ENCODE data around the gene TMEM243. TPM values are rescaled to one million over a fixed set of nuclear protein-coding genes. Genes with fewer than 3 reads are reported as not detected.
A peak's percentile ranks its signal among the peaks of the same experiment; 100 is the strongest.

Gene TMEM243
- total RNA-seq, 2 experiments from 2014 or later, result 42.1 to 42.5 TPM

GRCh38 chr7:87220026-87220733, 648 bp upstream of the TMEM243 start:
- peaks cover 9% of the 10 kb centered on the region for H3K27me3 Mint-ChIP-seq
- CTCF ChIA-PET, result interaction anchor here (0.6 to 3.1 kb wide), 5 partner anchors 8 to 72 kb away, joined by 3 to 23 read pairs (median 3); partner anchors contain the start of gene DMTF1

GRCh38 chr7:87218796-87219544, 562 bp downstream of the TMEM243 start:
- H3K36me3 Mint-ChIP-seq (ENCODE audit: low read depth), result peaks cover 13% of the 10 kb centered on the region
- H3K27me3 Mint-ChIP-seq, result peaks cover 9% of the 10 kb centered on the region
- CTCF ChIA-PET, result interaction anchor here (0.8 to 3.1 kb wide), 4 partner anchors 11 to 66 kb away, joined by 3 to 23 read pairs (median 7); partner anchors contain the start of gene DMTF1
- H3K4me1 Mint-ChIP-seq, result peaks cover 42% of the 10 kb centered on the region
- H3K27ac Mint-ChIP-seq, result peak overlapping the region; percentile 95
- no peaks in the 10 kb centered on the region for H3K9me3 Mint-ChIP-seq
- peak overlapping the region; percentile 99 for H3K4me3 Mint-ChIP-seq
- DNase-seq, result peak; percentile 44
- POLR2A ChIA-PET, result interaction anchor here (0.8 to 12.3 kb wide), 18 partner anchors 7 to 381 kb away, joined by 3 to 337 read pairs (median 8); partner anchors contain the start of genes ABCB1, CROT and DMTF1

More at GRCh38 chr7:87220026-87220733, 648 bp upstream of the TMEM243 start:
- peak overlapping the region; percentile 95 for H3K27ac Mint-ChIP-seq
- H3K9me3 Mint-ChIP-seq, result no peaks in the 10 kb centered on the region
- H3K36me3 Mint-ChIP-seq (ENCODE audit: low read depth), result peaks cover 7% of the 10 kb centered on the region
- POLR2A ChIA-PET, result interaction anchor here (0.7 to 12.3 kb wide), 16 partner anchors 8 to 380 kb away, joined by 3 to 337 read pairs (median 7); partner anchors contain the start of genes ABCB1, CROT and DMTF1
- peak; percentile 83 for DNase-seq
- H3K4me1 Mint-ChIP-seq, result peaks cover 33% of the 10 kb centered on the region
- H3K4me3 Mint-ChIP-seq, result peak overlapping the region; percentile 99

GRCh38 chr7:87217983-87218653, 1.4 kb downstream of the TMEM243 start:
- Mint-ChIP-seq H3K9me3 (no peaks in the 10 kb centered on the region), H3K4me3 (peak overlapping the region; percentile 99), H3K27ac (peak overlapping the region; percentile 95), H3K27me3 (peaks cover 9% of the 10 kb centered on the region), H3K36me3 (ENCODE audit: low read depth) (peaks cover 19% of the 10 kb centered on the region), H3K4me1 (peaks cover 51% of the 10 kb centered on the region)
- ChIA-PET CTCF (interaction anchor here (1.2 to 3.1 kb wide), 3 partner anchors 28 to 65 kb away, joined by 4 to 23 read pairs (median 5); partner anchors contain the start of gene DMTF1), POLR2A (interaction anchor here (0.8 to 12.3 kb wide), 11 partner anchors 6 to 157 kb away, joined by 3 to 337 read pairs (median 8); partner anchors contain the start of genes CROT and DMTF1)
- DNase-seq, result no peak

GRCh38 chr7:87216701-87217508, 2.6 kb downstream of the TMEM243 start:
- POLR2A ChIA-PET, result interaction anchor here (0.8 to 12.3 kb wide), 7 partner anchors 15 to 129 kb away, joined by 3 to 337 read pairs (median 4); partner anchors contain the start of genes CROT and DMTF1
- peaks cover 63% of the 10 kb centered on the region for H3K4me1 Mint-ChIP-seq
- CTCF ChIA-PET, result interaction anchor here (0.9 to 1.5 kb wide), 3 partner anchors 27 to 64 kb away, joined by 4 to 6 read pairs (median 5); partner anchors contain the start of gene DMTF1

GRCh38 chr7:87215046-87215445, 4.5 kb downstream of the TMEM243 start:
- Mint-ChIP-seq H3K27ac (no peak overlapping the region), H3K9me3 (no peaks in the 10 kb centered on the region), H3K4me3 (no peak overlapping the region), H3K27me3 (no peaks in the 10 kb centered on the region), H3K36me3 (ENCODE audit: low read depth) (peaks cover 39% of the 10 kb centered on the region), H3K4me1 (peaks cover 64% of the 10 kb centered on the region)
- CTCF ChIA-PET, result interaction anchor here (0.7 to 1.0 kb wide), 2 partner anchors 23 to 63 kb away, joined by 3 read pairs; partner anchors contain the start of gene DMTF1
- DNase-seq, result no peak
- POLR2A ChIA-PET, result interaction anchor here (1.5 to 12.3 kb wide), 2 partner anchors 17 to 60 kb away, joined by 3 to 337 read pairs; partner anchors contain the start of gene DMTF1

More at GRCh38 chr7:87216701-87217508, 2.6 kb downstream of the TMEM243 start:
- Mint-ChIP-seq H3K27me3 (peaks cover 9% of the 10 kb centered on the region), H3K36me3 (ENCODE audit: low read depth) (peaks cover 25% of the 10 kb centered on the region), H3K9me3 (no peaks in the 10 kb centered on the region), H3K4me3 (peak overlapping the region; percentile 99), H3K27ac (peak overlapping the region; percentile 95)
- peak; percentile 44 for DNase-seq

GRCh38 chr7:87213811-87214210, 5.7 kb downstream of the TMEM243 start:
- Mint-ChIP-seq H3K9me3 (peaks cover 5% of the 10 kb centered on the region), H3K27me3 (no peaks in the 10 kb centered on the region), H3K4me1 (peaks cover 70% of the 10 kb centered on the region), H3K27ac (peak overlapping the region; percentile 41), H3K36me3 (ENCODE audit: low read depth) (peaks cover 47% of the 10 kb centered on the region), H3K4me3 (no peak overlapping the region)
- no peak for DNase-seq
- CTCF ChIA-PET, result interaction anchor here (1.1 to 2.6 kb wide), 2 partner anchors 15 to 59 kb away, joined by 4 to 13 read pairs; no protein-coding TSS in a partner anchor
- POLR2A ChIA-PET, result interaction anchor here (1.5 to 12.3 kb wide), 4 partner anchors 7 to 59 kb away, joined by 3 to 337 read pairs (median 21); partner anchors contain the start of genes DMTF1 and TMEM243

- ChIA-PET POLR2A (interaction anchor here (0.7 to 12.3 kb wide), 9 partner anchors 7 to 132 kb away, joined by 3 to 337 read pairs (median 12); partner anchors contain the start of genes CROT, DMTF1 and TMEM243), CTCF (interaction anchor here (0.8 to 2.6 kb wide), 8 partner anchors 7 to 59 kb away, joined by 3 to 13 read pairs (median 4); no protein-coding TSS in a partner anchor)
- peaks cover 71% of the 10 kb centered on the region for H3K4me1 Mint-ChIP-seq
- no peak overlapping the region for H3K4me3 Mint-ChIP-seq
- no peaks in the 10 kb centered on the region for H3K27me3 Mint-ChIP-seq
- H3K36me3 Mint-ChIP-seq (ENCODE audit: low read depth), result peaks cover 51% of the 10 kb centered on the region
- H3K9me3 Mint-ChIP-seq, result peaks cover 9% of the 10 kb centered on the region
- peak overlapping the region; percentile 82 for H3K27ac Mint-ChIP-seq
- DNase-seq, result no peak
Measured at GRCh38 chr7:87213252-87213651, 6.3 kb downstream of the TMEM243 start.

GRCh38 chr7:87212498-87212897, 7.0 kb downstream of the TMEM243 start:
- POLR2A ChIA-PET, result interaction anchor here (0.7 to 12.3 kb wide), 11 partner anchors 8 to 133 kb away, joined by 3 to 337 read pairs (median 10); partner anchors contain the start of genes CROT, DMTF1 and TMEM243
- Mint-ChIP-seq H3K9me3 (peaks cover 9% of the 10 kb centered on the region), H3K27me3 (no peaks in the 10 kb centered on the region), H3K27ac (peak overlapping the region; percentile 82), H3K36me3 (ENCODE audit: low read depth) (peaks cover 58% of the 10 kb centered on the region), H3K4me1 (peaks cover 65% of the 10 kb centered on the region), H3K4me3 (peak overlapping the region; percentile 34)
- CTCF ChIA-PET, result interaction anchor here (0.8 to 2.6 kb wide), 8 partner anchors 8 to 59 kb away, joined by 3 to 13 read pairs (median 3); no protein-coding TSS in a partner anchor
- no peak for DNase-seq

GRCh38 chr7:87210506-87210905, 9.0 kb downstream of the TMEM243 start:
- ChIA-PET CTCF (no interaction called here), POLR2A (interaction anchor here (3.8 to 12.3 kb wide), 2 partner anchors 10 to 56 kb away, joined by 30 to 337 read pairs; partner anchors contain the start of genes DMTF1 and TMEM243)
- H3K4me3 Mint-ChIP-seq, result no peak overlapping the region
- DNase-seq, result no peak
- no peaks in the 10 kb centered on the region for H3K27me3 Mint-ChIP-seq
- no peak overlapping the region for H3K27ac Mint-ChIP-seq
- peaks cover 51% of the 10 kb centered on the region for H3K4me1 Mint-ChIP-seq
- peaks cover 74% of the 10 kb centered on the region for H3K36me3 Mint-ChIP-seq (ENCODE audit: low read depth)
- peaks cover 19% of the 10 kb centered on the region for H3K9me3 Mint-ChIP-seq

GRCh38 chr7:87209295-87209924, 10.1 kb downstream of the TMEM243 start:
- Mint-ChIP-seq H3K4me3 (no peak overlapping the region), H3K27me3 (no peaks in the 10 kb centered on the region), H3K4me1 (peaks cover 44% of the 10 kb centered on the region), H3K27ac (no peak overlapping the region), H3K9me3 (peaks cover 24% of the 10 kb centered on the region), H3K36me3 (ENCODE audit: low read depth) (peaks cover 81% of the 10 kb centered on the region)
- POLR2A ChIA-PET, result interaction anchor here (3.1 kb wide), 1 partner anchor 10 kb away, joined by 17 read pairs; the partner anchor contains the start of gene TMEM243
- DNase-seq, result no peak
- CTCF ChIA-PET, result no interaction called here
